HepG2 (cell line): Measurements from ENCODE around the gene C11orf58. TPM values are rescaled to one million over a fixed set of nuclear protein-coding genes. Genes with fewer than 3 reads are reported as not detected.

ENCODE experiments used
- ATAC-seq: fragments of 200-7000 bp; cut with Tn5 transposase; 3 replicates; pipeline ENCODE4 v1.9.1; 2020; ENCODE audit warnings: mild to moderate bottlenecking, moderate library complexity
- BruUV-seq: library from RNA; stranded (reverse); fragments of 400-500 nt; replicated peaks from 2 replicates; lab custom pipeline; 2021; lab: Mats Ljungman, UMichigan
- CTCF ChIA-PET: fragments of 300-600 bp; formaldehyde crosslinking; extraction: SDS; loops from one replicate; lab custom pipeline; 2021; ENCODE audit warnings: low total read pairs, inconsistent platforms, low intra/inter-chr PET ratio; lab: Yijun Ruan, JAX
- POLR2A ChIA-PET: fragments of 350-600 bp; sonication (Branson Sonifier 250); formaldehyde crosslinking; loops from one replicate; lab custom pipeline; 2020; ENCODE audit warnings: antibody characterized with exemption, inconsistent platforms; lab: Yijun Ruan, JAX
- DNase-seq: peaks from one replicate; pipeline ENCODE4 v3.0.0-alpha.2; 2015; ENCODE audit warnings: low spot score
- FAIRE-seq: peaks from 3 replicates; lab custom pipeline; 2011; peaks lifted over from hg19 to GRCh38; lab: Jason Lieb, UNC
- H2AFZ ChIP-seq: one replicate; pipeline ENCODE4 v1.6.1; 2011; ENCODE audit warnings: low read length, inconsistent platforms
- H3K27ac ChIP-seq: fragments of 300-600 bp; 3 replicates; pipeline ENCODE4 v1.8.0; 2011; ENCODE audit warnings: mixed run types, mild to moderate bottlenecking, mixed read lengths, low read length, inconsistent platforms; ENCODE audit not compliant: insufficient read depth; ENCODE audit errors: extremely low read length
- H3K27me3 ChIP-seq, 2 experiments: fragments of 200-600 bp in 1 of 2; 2 replicates in 1 of 2; 3 replicates in 1 of 2; pipeline versions ENCODE4 v1.6.0 to v1.8.0; 2011; ENCODE audit warnings: low read length in 2 of 2, mild to moderate bottlenecking in 2 of 2, moderate library complexity in 2 of 2, inconsistent platforms in 1 of 2; ENCODE audit not compliant: insufficient read depth in 2 of 2, control insufficient read depth in 1 of 2
- H3K36me3 ChIP-seq, 2 experiments: fragments of 200-600 bp in 1 of 2; replicated peaks in 1 of 2; 2 replicates in 1 of 2; 3 replicates in 1 of 2; pipeline versions ENCODE4 v1.5.1 to v1.8.0; 2011; ENCODE audit warnings: low read length in 2 of 2, inconsistent platforms in 1 of 2; ENCODE audit not compliant: insufficient read depth in 2 of 2, control insufficient read depth in 1 of 2
- H3K4me1 ChIP-seq: 2 replicates; pipeline ENCODE4 v1.5.1; 2012; ENCODE audit warnings: low read length, inconsistent platforms; ENCODE audit not compliant: insufficient read depth
- H3K4me2 ChIP-seq: 2 replicates; pipeline ENCODE4 v1.6.0; 2011; ENCODE audit warnings: low read depth, low read length, inconsistent platforms
- H3K4me3 ChIP-seq, 3 experiments: fragments of 200-600 bp in 1 of 3; sonication (generic), shearing (Covaris generic) in 1 of 3; replicated peaks in 1 of 3; 2 replicates each; pipeline ENCODE4 v1.5.1; 2011 to 2016; ENCODE audit warnings: low read length in 3 of 3, inconsistent platforms in 2 of 3, low read depth in 2 of 3, mild to moderate bottlenecking in 2 of 3, control low read depth in 1 of 3, mixed read lengths in 1 of 3; ENCODE audit not compliant: insufficient read depth in 1 of 3
- H3K79me2 ChIP-seq: one replicate; pipeline ENCODE4 v1.6.1; 2011; ENCODE audit warnings: low read length, inconsistent platforms; ENCODE audit not compliant: insufficient read depth
- H3K9ac ChIP-seq: 2 replicates; pipeline ENCODE4 v1.6.0; 2011; ENCODE audit warnings: mild to moderate bottlenecking, low read depth, low read length, inconsistent platforms; ENCODE audit not compliant: insufficient read depth
- H3K9me3 ChIP-seq: 2 replicates; pipeline ENCODE4 v1.5.1; 2012; ENCODE audit warnings: mild to moderate bottlenecking, low read length
- H4K20me1 ChIP-seq: 2 replicates; pipeline ENCODE4 v1.6.0; 2011; ENCODE audit warnings: inconsistent platforms, mild to moderate bottlenecking, low read length, moderate library complexity; ENCODE audit not compliant: insufficient read depth
- BRF2 ChIP-seq: sonication (generic); formaldehyde crosslinking; IDR thresholded peaks from 2 replicates; pipeline ENCODE4 v1.8.1; 2022; ENCODE audit warnings: mild to moderate bottlenecking, missing genetic modification reagents
- CCDC6 ChIP-seq: sonication (generic); formaldehyde crosslinking; IDR thresholded peaks from 2 replicates; pipeline ENCODE4 v1.8.1; 2022; ENCODE audit warnings: mild to moderate bottlenecking, missing genetic modification reagents, moderate library complexity
- DMAP1 ChIP-seq: IDR thresholded peaks from 2 replicates; pipeline ENCODE4 v1.6.1; 2016
- ELF3 ChIP-seq: IDR thresholded peaks from 2 replicates; pipeline ENCODE4 v1.6.1; 2016; ENCODE audit warnings: missing genetic modification reagents, missing compliant biosample characterization
- MAFF ChIP-seq: IDR thresholded peaks from 2 replicates; pipeline ENCODE4 v1.6.1; 2011; ENCODE audit warnings: low read depth, low read length, improper control_type of control experiment
- SIN3A ChIP-seq: IDR thresholded peaks from 2 replicates; pipeline ENCODE4 v1.6.1; 2011; ENCODE audit warnings: low read depth, mild to moderate bottlenecking, control low read depth, low read length, borderline replicate concordance
- TOE1 ChIP-seq: sonication (generic); formaldehyde crosslinking; IDR thresholded peaks from 2 replicates; pipeline ENCODE4 v1.4.0; 2020; ENCODE audit warnings: mild to moderate bottlenecking, missing genetic modification reagents
- TOPORS ChIP-seq: sonication (generic); formaldehyde crosslinking; IDR thresholded peaks from 2 replicates; pipeline ENCODE4 v1.8.0; 2023; ENCODE audit warnings: mild to moderate bottlenecking, missing genetic modification reagents
- ZBTB7A ChIP-seq: sonication (generic); formaldehyde crosslinking; IDR thresholded peaks from 2 replicates; pipeline ENCODE4 v1.8.0; 2022; ENCODE audit warnings: mild to moderate bottlenecking, missing genetic modification reagents
- ZFX ChIP-seq: sonication (generic); formaldehyde crosslinking; IDR thresholded peaks from 2 replicates; pipeline ENCODE4 v1.4.0; 2020; ENCODE audit warnings: mild to moderate bottlenecking, low read depth, missing genetic modification reagents, moderate library complexity
- ZNF263 ChIP-seq: sonication (generic); formaldehyde crosslinking; IDR thresholded peaks from 2 replicates; pipeline ENCODE4 v1.4.0; 2020; ENCODE audit warnings: missing genetic modification reagents
- ZNF556 ChIP-seq: sonication (generic); formaldehyde crosslinking; IDR thresholded peaks from 2 replicates; pipeline ENCODE4 v1.4.0; 2020; ENCODE audit warnings: mild to moderate bottlenecking, missing genetic modification reagents, borderline replicate concordance
- WGBS: methylation state at CpG from one replicate; pipeline ENCODE4 v1.1.6; 2017; ENCODE audit warnings: low lambda C conversion rate; 5-methylcytosine and 5-hydroxymethylcytosine counted together
- in situ Hi-C: cut with HindIII; loops from 2 replicates; pipeline ENCODE4 v1.10.0; 2017; ENCODE audit warnings: low pct_unique_long_range_greater_than_20kb; ENCODE audit not compliant: extremely low pct_ligation_motif_present
- intact Hi-C: fragments of 100-400 bp; cut with micrococcal nuclease; formaldehyde crosslinking; loops from one replicate; pipeline ENCODE4 v1.10.0; 2022; ENCODE audit not compliant: unreplicated experiment
- polyA plus RNA-seq, 8 experiments: library from polyadenylated mRNA; depleted of rRNA in 3 of 8; stranded (reverse) in 7 of 8; unstranded in 1 of 8; fragments of >200 nt; fragmentation: Illumina TruSeq in 4 of 8; extraction: Trizol in 4 of 8; gene quantifications; 2 replicates each; pipeline versions ENCODE4 v1.2.1 to v1.2.3, GENCODE V29; 2011 to 2016; ENCODE audit warnings: low read depth in 4 of 8, missing spikeins in 1 of 8, mixed read lengths in 1 of 8; ENCODE audit not compliant: insufficient read depth in 1 of 8
- total RNA-seq, 5 experiments: library from RNA; depleted of rRNA; stranded (reverse); fragments of >200 nt; fragmentation: Illumina TruSeq; extraction: Trizol; gene quantifications; 2 replicates each; pipeline ENCODE4 v1.2.3, GENCODE V29; 2016; ENCODE audit warnings: low read depth in 1 of 5

Gene C11orf58
- total and polyA plus RNA-seq, 2 of the 13 experiments (the other 11 are each of a cell fraction or from before 2014, with no cell fraction given), result 83.8 to 167 TPM

GRCh38 chr11:16778286-16778685, 39.8 kb downstream of the C11orf58 start:
- Histone ChIP-seq H3K4me1 (peaks cover 37% of the 10 kb centered on the region), H3K9ac (no peak overlapping the region), H3K36me3 (peaks cover 5 to 6% of the 10 kb centered on the region in 2 experiments; a peak in 3 of 5 replicates), H3K4me2 (no peak overlapping the region), H2AFZ (no peak overlapping the region)
- BruUV-seq, result no TSS peak
- intact Hi-C loops, result no loop called here
- CTCF ChIA-PET, result no interaction called here
- no peak for ATAC-seq
- no peak for TF ChIP-seq BRF2 (CRISPR knock-in tag)
- TF ChIP-seq ZNF263 (CRISPR knock-in tag), result no peak
- TF ChIP-seq ELF3, result no peak
- TF ChIP-seq MAFF, result no peak
- no peak for TF ChIP-seq ZNF556 (CRISPR knock-in tag)
- TF ChIP-seq CCDC6 (CRISPR knock-in tag), result no peak
- no peak for TF ChIP-seq ZFX (CRISPR knock-in tag)
- no peak for TF ChIP-seq TOPORS
- no peak for TF ChIP-seq DMAP1 (CRISPR knock-in tag)
- TF ChIP-seq ZBTB7A (CRISPR knock-in tag), result no peak
- no peak for TF ChIP-seq TOE1 (CRISPR knock-in tag)
- TF ChIP-seq SIN3A, result no peak
- TF ChIP-seq, all 625 proteins: peak for 0
- POLR2A ChIA-PET, result no interaction called here
- no peaks in the 10 kb centered on the region for H4K20me1 ChIP-seq
- WGBS, result 98% methylated on average over 4 of the region's 6 CpGs
- H3K27me3 ChIP-seq, result no peaks in the 10 kb centered on the region
- in situ Hi-C loops, result no loop called here
- H3K4me3 ChIP-seq, result no peak overlapping the region
- H3K9me3 ChIP-seq, result no peaks in the 10 kb centered on the region
- H3K27ac ChIP-seq, result no peak overlapping the region
- FAIRE-seq (no peak), DNase-seq (no peak)
- H3K79me2 ChIP-seq, result no peaks in the 10 kb centered on the region
